HG02623 (cell line): ENCODE data around the gene MELK.
"Not testable (repeated sequence)": the region's sequence is repeated elsewhere in the genome, so short reads cannot be mapped to it uniquely, and the experiment has no call there.

Experiments
- ATAC-seq: cut with Tn5 transposase; IDR thresholded peaks from one replicate; pipeline ENCODE4 v1.9.1; 2021; ENCODE audit warnings: moderate library complexity; ENCODE audit not compliant: unreplicated experiment

MELK gene

GRCh38 chr9:36572515-36573418 lies at the start of gene MELK:
MELK (plus strand) TSS chr9:36572895; CDS start chr9:36581682, 8,787 bp downstream.
- ATAC-seq: peak; percentile 56

- ATAC-seq: no peak
Measured at GRCh38 chr9:36530224-36530623, 42.5 kb upstream of the MELK start.

GRCh38 chr9:36532353-36532752 lies 40.3 kb upstream of the MELK start:
- ATAC-seq: no peak

GRCh38 chr9:36533726-36534125 lies 39.0 kb upstream of the MELK start:
- ATAC-seq: not testable (repeated sequence)

- ATAC-seq: no peak
Measured at GRCh38 chr9:36535107-36535506, 37.6 kb upstream of the MELK start.

GRCh38 chr9:36537861-36538260 lies 34.8 kb upstream of the MELK start:
- no peak for ATAC-seq

- ATAC-seq: no peak
Measured at GRCh38 chr9:36542355-36542754, 30.3 kb upstream of the MELK start.

- ATAC-seq: no peak
Measured at GRCh38 chr9:36543916-36544315, 28.8 kb upstream of the MELK start.

GRCh38 chr9:36547598-36547997 lies 25.1 kb upstream of the MELK start:
- ATAC-seq: no peak

GRCh38 chr9:36548454-36548853 lies 24.2 kb upstream of the MELK start:
- ATAC-seq: no peak

GRCh38 chr9:36550135-36550534 lies 22.6 kb upstream of the MELK start:
- no peak for ATAC-seq

- ATAC-seq: not testable (repeated sequence)
Measured at GRCh38 chr9:36550631-36551098, 22.0 kb upstream of the MELK start.

- ATAC-seq: no peak
Measured at GRCh38 chr9:36551129-36551528, 21.6 kb upstream of the MELK start.

- ATAC-seq: no peak
Measured at GRCh38 chr9:36551910-36552309, 20.8 kb upstream of the MELK start.

- no peak for ATAC-seq
Measured at GRCh38 chr9:36559036-36559695, 13.5 kb upstream of the MELK start.

GRCh38 chr9:36560771-36561170 lies 11.9 kb upstream of the MELK start:
- ATAC-seq: no peak

GRCh38 chr9:36562801-36563200 lies 9.9 kb upstream of the MELK start:
- ATAC-seq: not testable (repeated sequence)

GRCh38 chr9:36566813-36567221 lies 5.9 kb upstream of the MELK start:
- ATAC-seq: no peak

GRCh38 chr9:36568681-36569080 lies 4.0 kb upstream of the MELK start:
- not testable (repeated sequence) for ATAC-seq

GRCh38 chr9:36571333-36571732 lies 1.4 kb upstream of the MELK start:
- no peak for ATAC-seq

- not testable (repeated sequence) for ATAC-seq
Measured at GRCh38 chr9:36574045-36574444, 1.4 kb downstream of the MELK start.

GRCh38 chr9:36575411-36575882 lies 2.8 kb downstream of the MELK start:
- no peak for ATAC-seq
